Gastrocnemius medialis (tissue), 4 donors: ENCODE results near the gene ALDH1A3. TPM values are rescaled to one million over a fixed set of nuclear protein-coding genes. Genes with fewer than 3 reads are reported as not detected.
"Not testable (repeated sequence)": the region's sequence is repeated elsewhere in the genome, so short reads cannot be mapped to it uniquely, and the experiment has no call there.

ENCODE experiments used
- ATAC-seq, 2 donors: fragments of 150-250 bp; one replicate each; pipeline ENCODE4 v1.9.1; 2016
- DNase-seq, 2 donors: peaks; one replicate each; pipeline ENCODE4 v3.0.0-alpha.2; 2019
- H3K27ac ChIP-seq, 4 donors: fragments of 200-600 bp; sonication (generic); 1 replicate in 1 of 4; 2 replicates in 3 of 4; pipeline ENCODE4 v1.5.1; 2016 to 2018; ENCODE audit warnings: mild to moderate bottlenecking in 2 of 4, moderate library complexity in 1 of 4
- H3K27me3 ChIP-seq, 3 donors: fragments of 200-600 bp; sonication (generic) in 2 of 3; 1 replicate in 1 of 3; 2 replicates in 2 of 3; pipeline versions ENCODE4 v1.5.1 to v1.6.0; 2016 to 2019; ENCODE audit warnings: mild to moderate bottlenecking in 1 of 3, moderate library complexity in 1 of 3
- H3K36me3 ChIP-seq, 2 donors: fragments of 200-600 bp; sonication (generic) in 1 of 2; one replicate each; pipeline ENCODE4 v1.5.1; 2017 to 2018
- H3K4me1 ChIP-seq, 2 donors: fragments of 200-600 bp; sonication (generic) in 1 of 2; one replicate each; pipeline ENCODE4 v1.5.1; 2016 to 2017; ENCODE audit warnings: mild to moderate bottlenecking in 2 of 2
- H3K4me3 ChIP-seq, 4 donors: fragments of 200-600 bp; sonication (generic) in 3 of 4; 1 replicate in 1 of 4; 2 replicates in 3 of 4; pipeline ENCODE4 v1.5.1; 2016 to 2019; ENCODE audit warnings: mild to moderate bottlenecking in 2 of 4
- H3K9me3 ChIP-seq, 3 donors: fragments of 200-600 bp; sonication (generic) in 2 of 3; 1 replicate in 1 of 3; 2 replicates in 2 of 3; pipeline ENCODE4 v1.5.1; 2016 to 2019
- CTCF ChIP-seq, 5 experiments: fragments of 450-650 bp in 3 of 5; fragments of 200-600 bp in 2 of 5; sonication (generic) in 2 of 5; IDR thresholded peaks in 4 of 5; conservative IDR thresholded peaks in 1 of 5; 1 replicate in 4 of 5; 2 replicates in 1 of 5; pipeline ENCODE4 v1.5.1; 2016 to 2019; ENCODE audit warnings: antibody characterized with exemption in 5 of 5, mild to moderate bottlenecking in 3 of 5, moderate library complexity in 3 of 5
- POLR2A ChIP-seq, 2 donors: fragments of 450-650 bp; IDR thresholded peaks; one replicate each; pipeline ENCODE4 v1.6.1; 2017; ENCODE audit warnings: antibody characterized with exemption in 2 of 2, mild to moderate bottlenecking in 2 of 2, moderate library complexity in 2 of 2
- in situ Hi-C, 4 donors: fragments of 200-750 bp; cut with MboI; loops; one replicate each; pipeline versions ENCODE4 v1.15.0 to v1.8.0; 2017; ENCODE audit warnings: low sequenced_read_pairs in 4 of 4
- intact Hi-C: fragments of 100-400 bp; cut with DNase I; formaldehyde crosslinking; loops from one replicate; pipeline ENCODE4 v1.15.1; 2023; ENCODE audit warnings: low total_unique reads
- total RNA-seq, 4 donors: library from RNA; depleted of rRNA; stranded (reverse); fragments of >200 nt; gene quantifications; one replicate each; pipeline versions ENCODE4 v1.1.0 to v1.2.3, GENCODE V29; 2016

ALDH1A3 gene
- total RNA-seq, 4 donors from 2014 or later: 5.8 to 33.9 (median 15.1) TPM

DNA sequence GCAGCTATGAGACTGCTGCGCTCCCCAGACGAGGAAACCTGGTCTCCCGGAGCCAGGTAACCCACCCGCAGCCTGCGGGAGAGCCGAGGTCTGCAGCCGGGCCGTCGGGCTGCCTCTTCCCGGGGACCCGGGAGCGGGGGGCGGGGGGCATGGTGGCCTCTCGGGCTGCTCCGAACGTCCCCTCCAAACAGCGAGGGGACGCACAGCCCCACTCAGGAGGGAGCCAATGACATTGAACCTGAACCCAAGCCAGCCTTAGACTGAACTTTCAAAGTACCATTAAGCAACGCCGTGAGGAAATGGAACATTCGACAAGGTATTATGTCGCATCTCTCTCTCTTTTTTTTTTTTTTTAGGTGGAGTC lies 29.8 kb upstream of the ALDH1A3 start:
- ATAC-seq (no peak), DNase-seq (no peak)
- no peak for TF ChIP-seq CTCF (IDR thresholded peaks at IDR 0.05 in 4 of 5, conservative IDR thresholded peaks at IDR 0.05 in 1 of 5)
- no peak for TF ChIP-seq POLR2A (IDR thresholded peaks at IDR 0.05)
- no peak overlapping the region for H3K27ac ChIP-seq
- H3K4me1 ChIP-seq: peaks cover 0 to 3% of the 10 kb centered on the region in 2 donors
- H3K4me3 ChIP-seq: peak overlapping the region; percentile 31 to 53 (median 49)
- intact Hi-C loops (loop anchor here (10.0 kb wide), 1 partner anchor 65 kb away; the partner anchor contains the start of gene LRRK1), in situ Hi-C loops (no loop called here)
- no peaks in the 10 kb centered on the region for H3K9me3 ChIP-seq
- H3K36me3 ChIP-seq: no peaks in the 10 kb centered on the region
- H3K27me3 ChIP-seq: peaks cover 11 to 16% (median 12%) of the 10 kb centered on the region in 3 donors

DNA sequence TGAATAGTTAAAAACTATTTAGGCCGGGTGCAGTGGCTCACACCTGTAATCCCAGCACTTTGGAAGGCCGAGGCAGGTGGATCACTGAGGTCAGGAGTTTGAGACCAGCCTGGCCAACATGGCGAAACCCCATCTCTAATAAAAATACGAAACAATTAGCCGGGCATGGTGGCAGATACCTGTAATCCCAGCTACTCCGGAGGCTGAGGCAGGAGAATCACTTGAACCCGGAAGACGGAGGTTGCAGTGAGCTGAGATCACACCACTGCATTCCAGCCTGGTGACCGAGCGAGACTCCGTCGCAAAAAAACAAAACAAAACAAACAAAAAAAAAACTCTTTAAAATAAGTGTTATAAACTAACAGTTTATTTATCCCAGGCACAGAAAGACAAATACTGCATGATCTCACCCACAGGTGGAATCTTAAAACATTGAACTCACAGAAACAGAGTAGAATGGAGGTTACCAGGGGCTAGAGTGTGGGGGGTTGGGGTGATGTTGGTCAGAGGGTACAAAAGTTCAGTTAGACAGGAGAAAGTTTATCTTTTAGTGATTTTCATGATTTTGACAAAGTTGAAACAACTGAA lies 28.1 kb upstream of the ALDH1A3 start:
- DNase-seq, in situ Hi-C loops, H3K4me1 ChIP-seq, H3K9me3 ChIP-seq, ATAC-seq, H3K4me3 ChIP-seq, H3K36me3 ChIP-seq, H3K27ac ChIP-seq: not testable (repeated sequence)
- H3K27me3 ChIP-seq: peaks cover 11 to 16% (median 12%) of the 10 kb centered on the region in 3 donors
- intact Hi-C loops: loop anchor here (10.0 kb wide), 1 partner anchor 63 kb away; the partner anchor contains the start of gene LRRK1

- H3K4me1 ChIP-seq: peaks cover 0 to 3% of the 10 kb centered on the region in 2 donors
- in situ Hi-C loops: no loop called here
Observed at GRCh38 chr15:100852630-100853029, 27.0 kb upstream of the ALDH1A3 start.

DNA sequence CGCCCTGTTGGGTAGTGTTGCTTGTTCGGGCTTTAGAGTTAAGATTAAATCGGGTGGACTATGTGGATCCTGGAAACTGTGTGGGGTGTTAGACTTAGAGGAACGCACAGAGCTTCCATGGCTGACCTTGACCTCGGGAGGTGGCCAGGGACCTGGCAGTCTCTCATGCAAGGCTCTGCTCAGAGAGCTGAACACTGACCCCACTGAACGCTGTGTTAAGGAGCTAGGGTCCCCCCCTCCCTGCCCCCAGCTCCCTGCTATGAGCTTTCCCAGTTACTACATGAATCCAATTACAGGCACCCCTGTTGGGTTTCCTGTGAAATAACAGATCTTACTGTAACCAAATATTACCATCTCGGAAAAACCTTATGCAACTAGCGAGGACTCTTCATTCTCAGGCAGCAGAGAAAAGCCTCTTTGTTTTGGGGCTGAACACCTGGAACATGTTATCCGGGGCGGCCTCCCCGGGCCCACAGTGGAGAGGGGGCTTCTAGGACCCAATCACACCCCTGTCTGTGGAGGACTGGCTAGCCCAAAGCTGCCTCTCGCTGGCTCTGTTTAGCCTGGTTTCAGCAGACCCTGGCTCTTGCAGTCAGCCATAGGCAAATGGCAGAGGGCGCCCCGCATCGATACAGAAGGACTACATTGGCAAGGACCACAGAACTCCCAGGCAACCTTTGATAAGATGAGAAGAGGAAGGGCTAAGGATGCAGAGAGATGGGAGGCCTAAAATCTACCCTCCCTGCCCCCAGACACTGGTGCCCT lies 25.8 kb upstream of the ALDH1A3 start:
- peaks cover 11% of the 10 kb centered on the region in 3 donors for H3K27me3 ChIP-seq
- DNase-seq (no peak), ATAC-seq (no peak)
- H3K27ac ChIP-seq: no peak overlapping the region
- TF ChIP-seq POLR2A (IDR thresholded peaks at IDR 0.05): no peak
- TF ChIP-seq CTCF (IDR thresholded peaks at IDR 0.05 in 4 of 5, conservative IDR thresholded peaks at IDR 0.05 in 1 of 5): no peak
- no peaks in the 10 kb centered on the region for H3K9me3 ChIP-seq
- H3K36me3 ChIP-seq: no peaks in the 10 kb centered on the region
- H3K4me3 ChIP-seq: no peak overlapping the region
- peaks cover 0 to 3% of the 10 kb centered on the region in 2 donors for H3K4me1 ChIP-seq
- intact Hi-C loops: loop anchor here (10.0 kb wide), 1 partner anchor 61 kb away; the partner anchor contains the start of gene LRRK1
- in situ Hi-C loops: no loop called here

More at GRCh38 chr15:100852630-100853029, 27.0 kb upstream of the ALDH1A3 start:
- no peak overlapping the region for H3K4me3 ChIP-seq
- H3K27me3 ChIP-seq: peaks cover 11 to 14% (median 12%) of the 10 kb centered on the region in 3 donors
- H3K9me3 ChIP-seq: no peaks in the 10 kb centered on the region
- intact Hi-C loops: loop anchor here (10.0 kb wide), 1 partner anchor 62 kb away; the partner anchor contains the start of gene LRRK1
- ATAC-seq (no peak), DNase-seq (no peak)
- no peaks in the 10 kb centered on the region for H3K36me3 ChIP-seq
- no peak overlapping the region for H3K27ac ChIP-seq
- TF ChIP-seq CTCF (IDR thresholded peaks at IDR 0.05 in 4 of 5, conservative IDR thresholded peaks at IDR 0.05 in 1 of 5) (no peak), POLR2A (IDR thresholded peaks at IDR 0.05) (no peak)

DNA sequence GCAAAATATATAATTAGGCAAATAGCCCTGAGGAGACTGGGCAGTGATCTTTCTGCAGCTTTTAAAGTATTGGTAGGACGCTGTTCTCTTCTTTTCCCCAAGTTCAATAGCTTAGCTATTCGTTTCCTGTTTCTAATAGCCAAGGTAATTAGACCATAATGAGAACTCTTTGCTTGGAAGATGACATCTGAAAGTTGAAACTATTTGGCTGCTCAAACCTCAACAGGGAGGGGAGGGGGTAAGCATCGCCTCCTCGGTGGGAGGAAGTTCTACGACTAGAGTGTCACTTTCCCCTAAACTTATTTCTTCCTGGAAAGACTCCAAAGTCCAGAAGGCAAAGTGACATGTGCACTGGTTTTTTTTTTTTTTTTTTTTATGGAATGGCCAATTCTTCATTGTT lies 22.8 kb upstream of the ALDH1A3 start:
- in situ Hi-C loops: no loop called here

More for the DNA sequence above, 22.8 kb upstream of the ALDH1A3 start:
- TF ChIP-seq POLR2A (IDR thresholded peaks at IDR 0.05) (no peak), CTCF (IDR thresholded peaks at IDR 0.05 in 4 of 5, conservative IDR thresholded peaks at IDR 0.05 in 1 of 5) (no peak)
- Histone ChIP-seq H3K4me3 (no peak overlapping the region), H3K4me1 (no peaks in the 10 kb centered on the region), H3K9me3 (no peaks in the 10 kb centered on the region), H3K36me3 (no peaks in the 10 kb centered on the region), H3K27me3 (peaks cover 7 to 17% (median 8%) of the 10 kb centered on the region in 3 donors), H3K27ac (no peak overlapping the region)
- intact Hi-C loops: loop anchor here (10.0 kb wide), 1 partner anchor 58 kb away; the partner anchor contains the start of gene LRRK1
- ATAC-seq: no peak
- DNase-seq: no peak
